ENCODE results near the gene SORCS1.

The SORCS1 gene

DNA sequence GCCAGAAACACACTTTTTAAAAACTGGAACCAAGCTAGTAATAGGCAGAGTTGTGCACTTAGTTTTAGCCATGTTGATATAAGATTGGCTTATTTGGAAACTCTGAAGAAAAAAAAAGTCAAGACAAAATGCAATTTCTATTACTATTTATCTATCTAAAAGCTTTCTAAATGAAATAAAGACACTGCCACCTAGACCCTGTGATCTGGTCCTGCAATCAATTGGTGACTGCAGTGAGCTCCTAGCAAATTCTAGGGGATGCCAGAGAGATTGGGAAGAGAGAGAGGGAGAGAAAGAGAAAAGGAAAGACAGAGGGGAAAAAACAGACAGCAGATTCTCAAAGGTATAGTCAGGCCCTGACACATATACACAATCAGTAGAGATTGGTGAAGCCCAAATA, 25.3 kb downstream of the SORCS1 start:
- no peaks in the 10 kb centered on the region for H3K36me3 ChIP-seq (ENCODE audit: control insufficient read depth in 2 of 2, insufficient read depth in 1 of 2, low read length in 2 of 2)
- ChIA-PET CTCF (interaction anchor here (0.6 to 0.7 kb wide), 2 partner anchors 432 to 573 kb away, joined by 3 to 5 read pairs; no protein-coding TSS in a partner anchor), POLR2A (no interaction called here)
- H3K27ac ChIP-seq (ENCODE audit: extremely low read depth, low read depth, low read length), result no peak overlapping the region
- H3K4me3 ChIP-seq (ENCODE audit: low read depth, low read length), result no peak overlapping the region
- H3K4me1 ChIP-seq (ENCODE audit: control insufficient read depth, insufficient read depth, low read length), result no peaks in the 10 kb centered on the region
- H3K9me3 ChIP-seq (ENCODE audit: control insufficient read depth, insufficient read depth, low read depth, low read length), result no peaks in the 10 kb centered on the region
- TF ChIP-seq SETDB1 (IDR thresholded peaks at IDR 0.05; ENCODE audit: insufficient read length, low read length), result no peak
- no peak for TF ChIP-seq ZNF654 (tag by site-specific recombination; IDR thresholded peaks at IDR 0.05; ENCODE audit: low read depth)
- no peak for TF ChIP-seq YY2 (tag by site-specific recombination; IDR thresholded peaks at IDR 0.05)
- no peak for TF ChIP-seq ZNF37A (tag by site-specific recombination; IDR thresholded peaks at IDR 0.05)
- no peak for TF ChIP-seq HOXD13 (CRISPR knock-in tag; IDR thresholded peaks at IDR 0.05; ENCODE audit: borderline replicate concordance)
- no peak for TF ChIP-seq ZFP3 (tag by site-specific recombination; IDR thresholded peaks at IDR 0.05; ENCODE audit: low read depth)
- TF ChIP-seq, protein P1, sequence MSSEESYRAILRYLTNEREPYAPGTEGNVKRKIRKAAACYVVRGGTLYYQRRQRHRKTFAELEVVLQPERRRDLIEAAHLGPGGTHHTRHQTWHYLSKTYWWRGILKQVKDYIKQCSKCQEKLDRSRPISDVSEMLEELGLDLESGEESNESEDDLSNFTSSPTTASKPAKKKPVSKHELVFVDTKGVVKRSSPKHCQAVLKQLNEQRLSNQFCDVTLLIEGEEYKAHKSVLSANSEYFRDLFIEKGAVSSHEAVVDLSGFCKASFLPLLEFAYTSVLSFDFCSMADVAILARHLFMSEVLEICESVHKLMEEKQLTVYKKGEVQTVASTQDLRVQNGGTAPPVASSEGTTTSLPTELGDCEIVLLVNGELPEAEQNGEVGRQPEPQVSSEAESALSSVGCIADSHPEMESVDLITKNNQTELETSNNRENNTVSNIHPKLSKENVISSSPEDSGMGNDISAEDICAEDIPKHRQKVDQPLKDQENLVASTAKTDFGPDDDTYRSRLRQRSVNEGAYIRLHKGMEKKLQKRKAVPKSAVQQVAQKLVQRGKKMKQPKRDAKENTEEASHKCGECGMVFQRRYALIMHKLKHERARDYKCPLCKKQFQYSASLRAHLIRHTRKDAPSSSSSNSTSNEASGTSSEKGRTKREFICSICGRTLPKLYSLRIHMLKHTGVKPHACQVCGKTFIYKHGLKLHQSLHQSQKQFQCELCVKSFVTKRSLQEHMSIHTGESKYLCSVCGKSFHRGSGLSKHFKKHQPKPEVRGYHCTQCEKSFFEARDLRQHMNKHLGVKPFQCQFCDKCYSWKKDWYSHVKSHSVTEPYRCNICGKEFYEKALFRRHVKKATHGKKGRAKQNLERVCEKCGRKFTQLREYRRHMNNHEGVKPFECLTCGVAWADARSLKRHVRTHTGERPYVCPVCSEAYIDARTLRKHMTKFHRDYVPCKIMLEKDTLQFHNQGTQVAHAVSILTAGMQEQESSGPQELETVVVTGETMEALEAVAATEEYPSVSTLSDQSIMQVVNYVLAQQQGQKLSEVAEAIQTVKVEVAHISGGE (tag by site-specific recombination; conservative IDR thresholded peaks at IDR 0.05; ENCODE audit: low read depth), result no peak
- no peak for TF ChIP-seq ZNF549 (tag by site-specific recombination; IDR thresholded peaks at IDR 0.05)
- no peak for TF ChIP-seq GLI2 (tag by site-specific recombination; IDR thresholded peaks at IDR 0.05; ENCODE audit: borderline replicate concordance, low read depth)
- TF ChIP-seq ZNF624 (tag by site-specific recombination; IDR thresholded peaks at IDR 0.05), result no peak
- TF ChIP-seq ZNF10 (tag by site-specific recombination; IDR thresholded peaks at IDR 0.05), result no peak
- TF ChIP-seq GLI4 (tag by site-specific recombination; IDR thresholded peaks at IDR 0.05), result no peak
- TF ChIP-seq ZNF248 (tag by site-specific recombination; IDR thresholded peaks at IDR 0.05), result no peak
- no peak for TF ChIP-seq ZNF792 (tag by site-specific recombination; IDR thresholded peaks at IDR 0.05)
- TF ChIP-seq KLF16 (tag by site-specific recombination; IDR thresholded peaks at IDR 0.05), result no peak

DNA sequence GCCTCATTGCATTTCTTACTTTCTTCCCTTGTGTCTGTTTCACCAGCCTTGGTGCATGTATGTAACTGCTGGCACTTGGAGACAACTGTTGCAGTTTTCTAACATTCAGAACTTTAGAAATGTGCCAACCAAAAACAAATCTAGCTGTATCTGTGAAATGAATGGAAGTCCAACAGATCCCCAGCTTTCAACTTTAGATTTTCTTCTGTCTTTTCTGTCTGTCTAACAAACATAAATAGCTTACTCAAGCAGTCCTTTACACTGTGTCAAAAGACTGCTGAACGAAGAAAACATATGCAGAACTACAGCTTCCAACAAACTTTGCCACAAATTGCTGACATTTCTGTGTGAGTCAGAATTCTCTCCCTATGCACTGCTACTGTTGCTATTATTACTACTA, 30.9 kb downstream of the SORCS1 start:
- Histone ChIP-seq H3K4me3 (ENCODE audit: low read depth, low read length) (no peak overlapping the region), H3K27ac (ENCODE audit: extremely low read depth, low read depth, low read length) (no peak overlapping the region), H3K4me1 (ENCODE audit: control insufficient read depth, insufficient read depth, low read length) (no peaks in the 10 kb centered on the region), H3K9me3 (ENCODE audit: control insufficient read depth, insufficient read depth, low read depth, low read length) (no peaks in the 10 kb centered on the region), H3K36me3 (ENCODE audit: control insufficient read depth in 2 of 2, insufficient read depth in 1 of 2, low read length in 2 of 2) (no peaks in the 10 kb centered on the region)
- POLR2A ChIA-PET, result no interaction called here
- CTCF ChIA-PET, result no interaction called here
- TF ChIP-seq ZNF529 (tag by site-specific recombination; IDR thresholded peaks at IDR 0.05; ENCODE audit: insufficient replicate concordance) (no peak), SCRT1 (tag by site-specific recombination; IDR thresholded peaks at IDR 0.05; ENCODE audit: borderline replicate concordance) (no peak), KLF7 (tag by site-specific recombination; IDR thresholded peaks at IDR 0.05; ENCODE audit: borderline replicate concordance) (no peak), ZNF394 (tag by site-specific recombination; IDR thresholded peaks at IDR 0.05; ENCODE audit: borderline replicate concordance) (no peak), ZNF76 (tag by site-specific recombination; IDR thresholded peaks at IDR 0.05; ENCODE audit: borderline replicate concordance, low read depth) (no peak), RBAK (tag by site-specific recombination; IDR thresholded peaks at IDR 0.05) (no peak), TCF7L2 (IDR thresholded peaks at IDR 0.05; ENCODE audit: borderline replicate concordance, low read depth, low read length) (no peak), ZNF473 (tag by site-specific recombination; IDR thresholded peaks at IDR 0.05) (no peak), ZNF48 (tag by site-specific recombination; IDR thresholded peaks at IDR 0.05) (no peak), ZNF112 (tag by site-specific recombination; IDR thresholded peaks at IDR 0.05) (no peak), GLI4 (tag by site-specific recombination; IDR thresholded peaks at IDR 0.05) (no peak)
- TF ChIP-seq, protein P2, sequence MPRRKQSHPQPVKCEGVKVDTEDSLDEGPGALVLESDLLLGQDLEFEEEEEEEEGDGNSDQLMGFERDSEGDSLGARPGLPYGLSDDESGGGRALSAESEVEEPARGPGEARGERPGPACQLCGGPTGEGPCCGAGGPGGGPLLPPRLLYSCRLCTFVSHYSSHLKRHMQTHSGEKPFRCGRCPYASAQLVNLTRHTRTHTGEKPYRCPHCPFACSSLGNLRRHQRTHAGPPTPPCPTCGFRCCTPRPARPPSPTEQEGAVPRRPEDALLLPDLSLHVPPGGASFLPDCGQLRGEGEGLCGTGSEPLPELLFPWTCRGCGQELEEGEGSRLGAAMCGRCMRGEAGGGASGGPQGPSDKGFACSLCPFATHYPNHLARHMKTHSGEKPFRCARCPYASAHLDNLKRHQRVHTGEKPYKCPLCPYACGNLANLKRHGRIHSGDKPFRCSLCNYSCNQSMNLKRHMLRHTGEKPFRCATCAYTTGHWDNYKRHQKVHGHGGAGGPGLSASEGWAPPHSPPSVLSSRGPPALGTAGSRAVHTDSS (tag by site-specific recombination; IDR thresholded peaks at IDR 0.05), result no peak
- TF ChIP-seq, protein P3, sequence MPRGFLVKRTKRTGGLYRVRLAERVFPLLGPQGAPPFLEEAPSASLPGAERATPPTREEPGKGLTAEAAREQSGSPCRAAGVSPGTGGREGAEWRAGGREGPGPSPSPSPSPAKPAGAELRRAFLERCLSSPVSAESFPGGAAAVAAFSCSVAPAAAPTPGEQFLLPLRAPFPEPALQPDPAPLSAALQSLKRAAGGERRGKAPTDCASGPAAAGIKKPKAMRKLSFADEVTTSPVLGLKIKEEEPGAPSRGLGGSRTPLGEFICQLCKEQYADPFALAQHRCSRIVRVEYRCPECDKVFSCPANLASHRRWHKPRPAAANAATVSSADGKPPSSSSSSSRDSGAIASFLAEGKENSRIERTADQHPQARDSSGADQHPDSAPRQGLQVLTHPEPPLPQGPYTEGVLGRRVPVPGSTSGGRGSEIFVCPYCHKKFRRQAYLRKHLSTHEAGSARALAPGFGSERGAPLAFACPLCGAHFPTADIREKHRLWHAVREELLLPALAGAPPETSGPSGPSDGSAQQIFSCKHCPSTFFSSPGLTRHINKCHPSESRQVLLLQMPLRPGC (tag by site-specific recombination; IDR thresholded peaks at IDR 0.05), result no peak
- TF ChIP-seq, protein P4, sequence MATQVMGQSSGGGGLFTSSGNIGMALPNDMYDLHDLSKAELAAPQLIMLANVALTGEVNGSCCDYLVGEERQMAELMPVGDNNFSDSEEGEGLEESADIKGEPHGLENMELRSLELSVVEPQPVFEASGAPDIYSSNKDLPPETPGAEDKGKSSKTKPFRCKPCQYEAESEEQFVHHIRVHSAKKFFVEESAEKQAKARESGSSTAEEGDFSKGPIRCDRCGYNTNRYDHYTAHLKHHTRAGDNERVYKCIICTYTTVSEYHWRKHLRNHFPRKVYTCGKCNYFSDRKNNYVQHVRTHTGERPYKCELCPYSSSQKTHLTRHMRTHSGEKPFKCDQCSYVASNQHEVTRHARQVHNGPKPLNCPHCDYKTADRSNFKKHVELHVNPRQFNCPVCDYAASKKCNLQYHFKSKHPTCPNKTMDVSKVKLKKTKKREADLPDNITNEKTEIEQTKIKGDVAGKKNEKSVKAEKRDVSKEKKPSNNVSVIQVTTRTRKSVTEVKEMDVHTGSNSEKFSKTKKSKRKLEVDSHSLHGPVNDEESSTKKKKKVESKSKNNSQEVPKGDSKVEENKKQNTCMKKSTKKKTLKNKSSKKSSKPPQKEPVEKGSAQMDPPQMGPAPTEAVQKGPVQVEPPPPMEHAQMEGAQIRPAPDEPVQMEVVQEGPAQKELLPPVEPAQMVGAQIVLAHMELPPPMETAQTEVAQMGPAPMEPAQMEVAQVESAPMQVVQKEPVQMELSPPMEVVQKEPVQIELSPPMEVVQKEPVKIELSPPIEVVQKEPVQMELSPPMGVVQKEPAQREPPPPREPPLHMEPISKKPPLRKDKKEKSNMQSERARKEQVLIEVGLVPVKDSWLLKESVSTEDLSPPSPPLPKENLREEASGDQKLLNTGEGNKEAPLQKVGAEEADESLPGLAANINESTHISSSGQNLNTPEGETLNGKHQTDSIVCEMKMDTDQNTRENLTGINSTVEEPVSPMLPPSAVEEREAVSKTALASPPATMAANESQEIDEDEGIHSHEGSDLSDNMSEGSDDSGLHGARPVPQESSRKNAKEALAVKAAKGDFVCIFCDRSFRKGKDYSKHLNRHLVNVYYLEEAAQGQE (tag by site-specific recombination; IDR thresholded peaks at IDR 0.05), result no peak

All from HEK293 (cell line).